RWPE2 (cell line): ENCODE data around the gene CSN2.

Experiments used
- ATAC-seq: fragments of 200-7000 bp; cut with Tn5 transposase; 3 replicates; pipeline ENCODE4 v1.9.1; 2021; ENCODE audit warnings: low read depth
- DNase-seq: peaks from one replicate; pipeline ENCODE4 v3.0.0-alpha.2; 2020; ENCODE audit warnings: low spot score
- H3K27ac ChIP-seq: fragments of 450-650 bp; 2 replicates; pipeline ENCODE4 v1.5.1; 2017; ENCODE audit warnings: mild to moderate bottlenecking; ENCODE audit not compliant: poor library complexity, severe bottlenecking
- H3K27me3 ChIP-seq: fragments of 250-450 bp; sonication (Bioruptor Pico); 2 replicates; pipeline ENCODE4 v1.5.1; 2021; ENCODE audit warnings: mild to moderate bottlenecking, moderate library complexity; ENCODE audit not compliant: insufficient read depth, poor library complexity, severe bottlenecking
- H3K36me3 ChIP-seq: fragments of 250-450 bp; sonication (Bioruptor Pico); 2 replicates; pipeline ENCODE4 v1.5.1; 2020; ENCODE audit warnings: low read depth, mild to moderate bottlenecking, moderate library complexity
- H3K4me1 ChIP-seq: fragments of 250-450 bp; sonication (Bioruptor Pico); 2 replicates; pipeline ENCODE4 v1.5.1; 2021; ENCODE audit warnings: mild to moderate bottlenecking, moderate library complexity; ENCODE audit not compliant: insufficient read depth, poor library complexity, severe bottlenecking
- H3K4me3 ChIP-seq: fragments of 250-450 bp; sonication (Bioruptor Pico); 2 replicates; pipeline ENCODE4 v1.5.1; 2021; ENCODE audit warnings: mild to moderate bottlenecking, moderate library complexity; ENCODE audit not compliant: severe bottlenecking
- H3K9me3 ChIP-seq: fragments of 250-450 bp; sonication (Bioruptor Pico); 2 replicates; pipeline ENCODE4 v1.5.1; 2021; ENCODE audit warnings: mild to moderate bottlenecking, moderate library complexity; ENCODE audit not compliant: severe bottlenecking
- TF ChIP-seq, protein P1 (sequence below): fragments of 450-650 bp; IDR thresholded peaks from one replicate; pipeline ENCODE4 v1.5.1; 2017; ENCODE audit warnings: mild to moderate bottlenecking, moderate library complexity; ENCODE audit not compliant: poor library complexity, severe bottlenecking

CSN2 gene

DNA sequence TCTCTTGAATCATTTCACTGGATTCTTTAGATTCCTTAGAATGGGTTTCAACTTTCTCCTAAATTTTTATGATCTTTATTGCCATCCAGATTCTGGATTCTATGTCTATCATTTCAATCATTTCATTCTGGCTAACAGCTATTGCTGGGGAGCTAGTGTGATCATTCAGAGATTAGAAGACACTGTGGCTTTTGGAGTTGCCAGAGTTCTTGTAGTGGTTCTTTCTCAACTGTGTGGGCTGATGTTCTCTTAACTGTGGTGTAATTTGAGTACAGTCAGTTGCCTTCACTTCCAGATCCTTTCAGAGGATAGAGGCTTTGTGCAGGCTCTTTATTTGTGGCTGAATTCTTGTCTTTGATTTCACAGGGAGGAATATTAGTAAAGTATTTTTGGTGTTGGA lies 12.1 kb upstream of the CSN2 start:
- TF ChIP-seq, protein P1, sequence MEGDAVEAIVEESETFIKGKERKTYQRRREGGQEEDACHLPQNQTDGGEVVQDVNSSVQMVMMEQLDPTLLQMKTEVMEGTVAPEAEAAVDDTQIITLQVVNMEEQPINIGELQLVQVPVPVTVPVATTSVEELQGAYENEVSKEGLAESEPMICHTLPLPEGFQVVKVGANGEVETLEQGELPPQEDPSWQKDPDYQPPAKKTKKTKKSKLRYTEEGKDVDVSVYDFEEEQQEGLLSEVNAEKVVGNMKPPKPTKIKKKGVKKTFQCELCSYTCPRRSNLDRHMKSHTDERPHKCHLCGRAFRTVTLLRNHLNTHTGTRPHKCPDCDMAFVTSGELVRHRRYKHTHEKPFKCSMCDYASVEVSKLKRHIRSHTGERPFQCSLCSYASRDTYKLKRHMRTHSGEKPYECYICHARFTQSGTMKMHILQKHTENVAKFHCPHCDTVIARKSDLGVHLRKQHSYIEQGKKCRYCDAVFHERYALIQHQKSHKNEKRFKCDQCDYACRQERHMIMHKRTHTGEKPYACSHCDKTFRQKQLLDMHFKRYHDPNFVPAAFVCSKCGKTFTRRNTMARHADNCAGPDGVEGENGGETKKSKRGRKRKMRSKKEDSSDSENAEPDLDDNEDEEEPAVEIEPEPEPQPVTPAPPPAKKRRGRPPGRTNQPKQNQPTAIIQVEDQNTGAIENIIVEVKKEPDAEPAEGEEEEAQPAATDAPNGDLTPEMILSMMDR, result no peak
- Histone ChIP-seq H3K9me3 (no peaks in the 10 kb centered on the region), H3K4me3 (no peak overlapping the region), H3K27ac (no peak overlapping the region), H3K4me1 (no peaks in the 10 kb centered on the region), H3K36me3 (no peaks in the 10 kb centered on the region), H3K27me3 (no peaks in the 10 kb centered on the region)
- no peak for DNase-seq
- ATAC-seq, result no peak

DNA sequence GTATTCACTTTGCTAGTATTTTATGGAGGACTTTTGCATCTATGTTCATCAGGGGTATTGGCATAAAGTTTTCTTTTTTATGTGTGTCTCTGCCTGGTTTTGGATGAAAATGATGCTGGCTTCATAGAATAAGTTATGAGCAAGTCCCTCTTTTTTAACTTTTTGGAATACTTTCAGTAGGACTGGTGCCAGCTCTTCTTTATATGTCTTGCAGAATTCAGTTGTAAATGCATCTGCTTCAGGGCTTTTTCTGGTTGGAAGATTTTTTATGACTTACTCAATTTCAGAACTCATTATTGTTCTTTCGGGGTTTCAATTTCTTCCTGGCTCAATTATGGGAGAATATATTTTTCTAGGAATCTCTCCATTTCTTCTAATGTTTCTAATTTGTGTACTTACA lies 9.1 kb upstream of the CSN2 start:
- Histone ChIP-seq H3K9me3 (no peaks in the 10 kb centered on the region), H3K27me3 (no peaks in the 10 kb centered on the region), H3K27ac (no peak overlapping the region), H3K4me3 (no peak overlapping the region), H3K4me1 (no peaks in the 10 kb centered on the region), H3K36me3 (no peaks in the 10 kb centered on the region)
- TF ChIP-seq, protein P1, result no peak
- ATAC-seq (no peak), DNase-seq (no peak)

DNA sequence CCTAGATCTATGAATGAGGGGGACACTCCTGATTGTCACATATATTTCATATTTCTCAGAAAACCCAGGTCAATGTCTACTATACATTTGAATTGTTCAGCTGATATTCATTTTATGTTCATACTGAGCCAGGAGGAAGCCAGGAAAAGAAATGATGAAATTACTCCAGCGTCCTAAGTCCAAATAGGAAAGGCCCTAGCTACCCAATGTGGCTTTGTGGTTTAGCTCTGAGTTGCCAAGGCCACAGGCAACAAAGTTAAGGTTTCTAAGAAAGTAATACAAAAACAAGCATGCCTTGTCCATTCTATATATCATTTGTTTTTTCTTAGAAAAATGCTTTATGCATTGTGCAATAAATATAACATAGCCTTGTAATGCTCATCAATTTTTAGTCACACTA lies 4.5 kb upstream of the CSN2 start:
- Histone ChIP-seq H3K36me3 (no peaks in the 10 kb centered on the region), H3K4me1 (no peaks in the 10 kb centered on the region), H3K9me3 (no peaks in the 10 kb centered on the region), H3K4me3 (no peak overlapping the region), H3K27me3 (no peaks in the 10 kb centered on the region), H3K27ac (no peak overlapping the region)
- TF ChIP-seq, protein P1, result no peak
- no peak for ATAC-seq
- no peak for DNase-seq

DNA sequence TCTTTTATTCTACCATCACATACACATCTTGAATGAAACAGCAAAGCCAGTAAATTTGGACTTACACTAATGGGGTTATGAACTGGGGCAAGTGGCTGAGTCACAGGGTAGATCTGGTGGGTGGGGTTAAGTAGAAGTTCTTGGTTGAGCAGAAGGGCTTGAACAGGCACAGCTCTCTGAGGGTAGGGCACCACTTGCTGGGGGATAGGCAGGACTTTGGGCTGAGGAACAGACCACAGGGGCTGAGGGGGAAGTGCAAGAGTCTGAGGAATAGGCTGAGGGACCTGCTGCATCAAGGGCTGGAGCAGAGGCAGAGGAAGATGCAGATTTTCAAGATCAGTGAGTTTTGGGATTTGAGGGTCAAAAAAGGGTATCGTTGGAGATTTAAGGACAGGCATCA lies 8.3 kb downstream of the CSN2 start:
- no peak overlapping the region for H3K27ac ChIP-seq
- ATAC-seq (no peak), DNase-seq (no peak)
- H3K27me3 ChIP-seq, result no peaks in the 10 kb centered on the region
- TF ChIP-seq, protein P1, result no peak
- H3K36me3 ChIP-seq, result no peaks in the 10 kb centered on the region
- H3K9me3 ChIP-seq, result no peaks in the 10 kb centered on the region
- H3K4me3 ChIP-seq, result no peak overlapping the region
- H3K4me1 ChIP-seq, result no peaks in the 10 kb centered on the region

DNA sequence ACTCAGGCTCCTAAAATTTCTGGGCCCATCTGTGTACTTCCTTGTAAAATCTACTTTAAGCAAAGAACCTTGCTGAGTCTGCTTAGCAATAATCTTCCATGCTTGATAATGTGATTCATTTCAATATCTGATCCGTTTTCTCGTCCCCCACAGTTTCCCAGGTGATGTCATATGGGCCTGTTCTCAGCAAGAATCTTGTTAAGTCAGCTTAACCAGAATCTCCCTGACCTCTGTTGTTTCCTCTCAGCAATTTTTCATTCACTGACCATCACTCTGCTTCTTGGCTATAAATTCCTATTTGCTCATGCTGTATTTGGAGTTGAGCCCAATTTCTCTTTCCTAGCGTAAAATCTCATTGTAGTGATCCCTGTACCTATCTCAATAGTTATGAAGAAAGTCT lies 13.9 kb downstream of the CSN2 start:
- no peak for ATAC-seq
- DNase-seq, result no peak
- Histone ChIP-seq H3K9me3 (no peaks in the 10 kb centered on the region), H3K27me3 (no peaks in the 10 kb centered on the region), H3K27ac (no peak overlapping the region), H3K36me3 (no peaks in the 10 kb centered on the region), H3K4me1 (no peaks in the 10 kb centered on the region), H3K4me3 (no peak overlapping the region)
- TF ChIP-seq, protein P1, result no peak
